Parathyroid adenoma (tissue), 2 donors: ENCODE results near the gene NMRAL1.

Experiments used
- H2AFZ ChIP-seq: fragments of 300-600 bp; sonication (generic); one replicate; pipeline ENCODE4 v1.7.0; 2017; ENCODE audit warnings: antibody characterized with exemption, mild to moderate bottlenecking
- H3K27ac ChIP-seq: fragments of 300-600 bp; sonication (generic); one replicate; pipeline ENCODE4 v1.7.0; 2017
- H3K27me3 ChIP-seq: fragments of 300-600 bp; sonication (generic); one replicate; pipeline ENCODE4 v1.7.0; 2017; ENCODE audit warnings: low read length; ENCODE audit not compliant: control insufficient read depth, insufficient read depth
- H3K36me3 ChIP-seq: fragments of 300-600 bp; sonication (generic); one replicate; pipeline ENCODE4 v1.7.0; 2017; ENCODE audit warnings: low read length; ENCODE audit not compliant: control insufficient read depth, insufficient read depth
- H3K4me1 ChIP-seq: fragments of 300-600 bp; sonication (generic); one replicate; pipeline ENCODE4 v1.7.0; 2017; ENCODE audit warnings: control low read depth
- H3K4me2 ChIP-seq: fragments of 300-600 bp; sonication (generic); one replicate; pipeline ENCODE4 v1.7.0; 2017; ENCODE audit warnings: low read length
- H3K4me3 ChIP-seq: fragments of 300-600 bp; sonication (generic); one replicate; pipeline ENCODE4 v1.7.0; 2017; ENCODE audit warnings: low read depth, low read length
- H3K79me2 ChIP-seq: fragments of 300-600 bp; sonication (generic); one replicate; pipeline ENCODE4 v1.7.0; 2017; ENCODE audit warnings: control low read depth
- H3K9ac ChIP-seq: fragments of 300-600 bp; sonication (generic); one replicate; pipeline ENCODE4 v1.7.0; 2017; ENCODE audit warnings: mild to moderate bottlenecking
- H3K9me3 ChIP-seq: fragments of 300-600 bp; sonication (generic); one replicate; pipeline ENCODE4 v1.7.0; 2017; ENCODE audit warnings: low read length; ENCODE audit not compliant: control insufficient read depth
- TF ChIP-seq, protein P1 (sequence below): fragments of 300-600 bp; sonication (generic); IDR thresholded peaks from one replicate; pipeline ENCODE4 v1.7.0; 2017; ENCODE audit warnings: antibody characterized with exemption, mild to moderate bottlenecking
- donor health status: primary hyperparathyroidism.

NMRAL1 gene

DNA sequence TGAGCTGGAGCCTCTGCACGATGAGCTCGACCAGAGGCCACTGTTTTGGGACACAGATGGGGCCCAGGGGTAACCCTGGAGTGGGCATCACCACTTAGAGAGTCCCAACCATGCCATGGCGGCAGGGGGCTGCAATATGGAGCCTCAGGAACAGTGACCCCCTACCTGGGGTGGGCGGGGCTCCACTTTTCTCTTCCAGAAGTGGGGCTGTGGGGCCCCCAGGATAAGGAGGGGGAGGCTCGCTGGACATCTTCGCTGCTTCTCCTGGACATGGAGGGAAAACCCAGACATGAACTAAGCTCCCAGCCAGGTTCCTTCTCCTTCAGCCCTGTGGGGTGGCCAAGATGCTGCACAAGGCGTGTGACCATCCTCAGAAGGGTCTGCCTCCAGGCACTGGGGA, 39.5 kb upstream of the NMRAL1 start:
- H3K27me3 ChIP-seq = no peaks in the 10 kb centered on the region
- no peak overlapping the region for H3K27ac ChIP-seq
- H3K9me3 ChIP-seq = no peaks in the 10 kb centered on the region
- no peaks in the 10 kb centered on the region for H3K36me3 ChIP-seq
- H2AFZ ChIP-seq = no peak overlapping the region
- no peaks in the 10 kb centered on the region for H3K79me2 ChIP-seq
- no peak overlapping the region for H3K4me2 ChIP-seq
- H3K4me3 ChIP-seq = no peak overlapping the region
- H3K9ac ChIP-seq = no peak overlapping the region
- no peaks in the 10 kb centered on the region for H3K4me1 ChIP-seq
- TF ChIP-seq, protein P1, sequence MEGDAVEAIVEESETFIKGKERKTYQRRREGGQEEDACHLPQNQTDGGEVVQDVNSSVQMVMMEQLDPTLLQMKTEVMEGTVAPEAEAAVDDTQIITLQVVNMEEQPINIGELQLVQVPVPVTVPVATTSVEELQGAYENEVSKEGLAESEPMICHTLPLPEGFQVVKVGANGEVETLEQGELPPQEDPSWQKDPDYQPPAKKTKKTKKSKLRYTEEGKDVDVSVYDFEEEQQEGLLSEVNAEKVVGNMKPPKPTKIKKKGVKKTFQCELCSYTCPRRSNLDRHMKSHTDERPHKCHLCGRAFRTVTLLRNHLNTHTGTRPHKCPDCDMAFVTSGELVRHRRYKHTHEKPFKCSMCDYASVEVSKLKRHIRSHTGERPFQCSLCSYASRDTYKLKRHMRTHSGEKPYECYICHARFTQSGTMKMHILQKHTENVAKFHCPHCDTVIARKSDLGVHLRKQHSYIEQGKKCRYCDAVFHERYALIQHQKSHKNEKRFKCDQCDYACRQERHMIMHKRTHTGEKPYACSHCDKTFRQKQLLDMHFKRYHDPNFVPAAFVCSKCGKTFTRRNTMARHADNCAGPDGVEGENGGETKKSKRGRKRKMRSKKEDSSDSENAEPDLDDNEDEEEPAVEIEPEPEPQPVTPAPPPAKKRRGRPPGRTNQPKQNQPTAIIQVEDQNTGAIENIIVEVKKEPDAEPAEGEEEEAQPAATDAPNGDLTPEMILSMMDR = no peak

DNA sequence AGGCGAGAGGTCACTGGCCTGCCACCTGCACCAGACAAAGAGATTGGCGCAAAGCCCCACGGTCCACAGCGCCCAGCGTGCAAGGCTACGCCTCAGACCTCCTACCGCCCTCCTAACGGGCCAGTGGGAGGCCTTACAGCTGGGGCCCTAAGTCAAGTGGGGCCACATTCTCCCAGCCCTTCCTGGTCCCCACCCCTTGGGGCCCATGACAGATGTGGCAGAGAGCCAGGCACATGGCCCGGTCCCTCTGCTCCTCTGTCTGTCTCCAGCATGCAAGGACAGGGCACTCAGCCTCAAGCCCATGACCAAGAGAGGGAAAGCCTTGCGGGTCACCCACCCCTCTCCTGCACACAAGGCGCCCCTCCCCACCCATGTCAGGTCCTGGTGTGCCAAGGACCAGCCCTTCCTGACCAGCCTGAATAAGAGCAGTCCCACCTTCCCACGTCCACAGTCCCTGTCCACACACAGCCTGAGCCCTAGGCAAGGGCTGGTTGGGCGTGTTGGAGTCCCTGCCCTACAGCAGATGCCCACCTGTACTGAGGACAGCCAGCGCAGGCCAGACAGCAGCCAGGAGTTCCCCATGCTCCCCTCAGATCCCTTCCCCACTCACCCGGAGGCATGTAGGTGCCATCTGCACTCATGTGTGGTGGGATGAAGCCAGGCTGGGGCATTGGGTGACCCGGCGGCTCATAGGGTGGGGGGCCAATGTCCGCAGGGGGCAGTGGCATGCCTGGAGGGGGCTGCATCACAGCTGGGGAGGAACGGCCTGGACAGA, 38.8 kb upstream of the NMRAL1 start:
- no peak overlapping the region for H3K27ac ChIP-seq
- TF ChIP-seq, protein P1 = no peak
- no peak overlapping the region for H2AFZ ChIP-seq
- H3K79me2 ChIP-seq = no peaks in the 10 kb centered on the region
- H3K36me3 ChIP-seq = no peaks in the 10 kb centered on the region
- no peak overlapping the region for H3K4me3 ChIP-seq
- no peak overlapping the region for H3K9ac ChIP-seq
- H3K9me3 ChIP-seq = no peaks in the 10 kb centered on the region
- no peak overlapping the region for H3K4me2 ChIP-seq
- no peaks in the 10 kb centered on the region for H3K4me1 ChIP-seq
- H3K27me3 ChIP-seq = no peaks in the 10 kb centered on the region

DNA sequence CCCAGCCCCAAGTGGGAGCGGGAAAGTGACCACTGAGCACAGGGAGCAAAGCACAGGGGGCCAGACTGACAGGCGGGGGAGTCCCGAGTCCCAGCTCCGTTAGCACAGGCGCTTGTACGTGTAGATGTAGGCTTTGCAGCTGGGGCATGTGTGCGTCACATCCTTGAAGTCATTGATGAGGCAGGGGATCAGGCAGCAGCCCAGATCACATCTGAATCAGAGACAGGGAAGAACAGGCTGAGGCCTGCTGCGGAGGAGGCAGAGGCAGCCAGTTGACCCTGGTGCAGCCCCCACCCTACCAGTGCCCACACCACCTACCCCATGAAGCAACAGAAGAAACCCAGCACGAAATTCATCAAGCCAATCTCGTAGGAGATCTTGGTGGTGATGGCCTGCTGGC, 38.0 kb upstream of the NMRAL1 start:
- Histone ChIP-seq H3K9ac (no peak overlapping the region), H3K4me2 (no peak overlapping the region), H2AFZ (no peak overlapping the region), H3K4me3 (no peak overlapping the region), H3K9me3 (no peaks in the 10 kb centered on the region), H3K27me3 (no peaks in the 10 kb centered on the region), H3K4me1 (no peaks in the 10 kb centered on the region), H3K79me2 (no peaks in the 10 kb centered on the region), H3K27ac (no peak overlapping the region), H3K36me3 (no peaks in the 10 kb centered on the region)
- TF ChIP-seq, protein P1 = no peak

DNA sequence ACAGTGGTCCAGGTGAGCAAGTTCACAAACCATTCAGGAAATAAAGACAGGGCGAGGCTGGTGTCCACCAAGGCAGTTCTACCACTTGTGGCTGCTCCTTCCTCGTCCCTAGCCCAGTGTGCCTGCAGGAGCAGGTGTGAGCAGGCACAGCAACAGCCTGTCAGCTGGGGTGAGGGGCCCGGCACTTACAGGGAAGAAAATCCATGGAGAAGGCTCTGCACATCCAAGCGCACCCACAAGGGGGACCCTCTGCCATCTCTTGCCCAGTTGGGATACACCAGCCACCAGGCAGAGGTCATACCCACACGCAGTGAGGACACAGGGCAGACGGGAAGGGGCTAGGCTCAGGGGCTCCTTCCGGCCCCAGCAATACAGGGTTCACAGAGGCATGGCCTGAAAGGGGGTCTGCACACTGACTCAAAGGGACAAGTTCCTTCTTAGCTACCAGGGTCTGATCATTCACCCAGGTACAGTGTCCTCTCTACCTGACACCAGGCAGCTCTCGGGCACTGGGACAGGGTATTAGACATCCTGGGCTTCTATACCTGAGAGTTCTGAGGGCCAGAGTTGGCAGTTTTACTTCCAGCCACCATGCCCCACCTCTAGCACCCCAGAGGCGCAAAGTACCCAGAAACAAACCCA, 37.1 kb upstream of the NMRAL1 start:
- no peak overlapping the region for H3K4me3 ChIP-seq
- H3K4me2 ChIP-seq = no peak overlapping the region
- no peak overlapping the region for H3K27ac ChIP-seq
- H2AFZ ChIP-seq = no peak overlapping the region
- no peaks in the 10 kb centered on the region for H3K4me1 ChIP-seq
- no peaks in the 10 kb centered on the region for H3K79me2 ChIP-seq
- no peak overlapping the region for H3K9ac ChIP-seq
- TF ChIP-seq, protein P1 = peak; percentile 74
- H3K27me3 ChIP-seq = no peaks in the 10 kb centered on the region
- H3K9me3 ChIP-seq = no peaks in the 10 kb centered on the region
- H3K36me3 ChIP-seq = no peaks in the 10 kb centered on the region
